HG03575 (cell line): ENCODE measurements around the gene PIH1D1.

Experiments
- ATAC-seq: cut with Tn5 transposase; IDR thresholded peaks from one replicate; pipeline ENCODE4 v1.9.1; 2021; ENCODE audit not compliant: unreplicated experiment, insufficient number of reproducible peaks, low FRiP score; ENCODE audit errors: extremely low read depth

The PIH1D1 gene

DNA sequence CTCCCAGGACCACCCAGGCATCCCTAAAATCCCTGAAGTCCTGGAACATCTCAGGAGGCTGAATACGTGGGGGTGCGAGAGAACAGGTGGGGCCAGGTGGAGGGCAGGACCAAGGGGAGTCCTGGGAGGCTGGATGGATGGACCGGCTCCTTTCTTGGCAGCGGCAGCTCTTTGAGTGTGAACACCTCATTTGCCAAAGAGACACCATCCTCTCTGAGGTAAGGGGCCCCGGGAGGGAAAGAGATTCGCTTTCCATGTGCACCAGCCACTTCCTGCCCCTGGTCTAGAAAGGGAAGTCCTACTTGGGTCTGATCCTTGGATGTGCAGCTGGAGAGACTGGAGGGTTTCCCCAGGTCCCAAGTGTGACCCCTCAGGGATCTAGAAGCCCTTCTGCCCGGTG, 44.5 kb downstream of the PIH1D1 start:
- no peak for ATAC-seq

DNA sequence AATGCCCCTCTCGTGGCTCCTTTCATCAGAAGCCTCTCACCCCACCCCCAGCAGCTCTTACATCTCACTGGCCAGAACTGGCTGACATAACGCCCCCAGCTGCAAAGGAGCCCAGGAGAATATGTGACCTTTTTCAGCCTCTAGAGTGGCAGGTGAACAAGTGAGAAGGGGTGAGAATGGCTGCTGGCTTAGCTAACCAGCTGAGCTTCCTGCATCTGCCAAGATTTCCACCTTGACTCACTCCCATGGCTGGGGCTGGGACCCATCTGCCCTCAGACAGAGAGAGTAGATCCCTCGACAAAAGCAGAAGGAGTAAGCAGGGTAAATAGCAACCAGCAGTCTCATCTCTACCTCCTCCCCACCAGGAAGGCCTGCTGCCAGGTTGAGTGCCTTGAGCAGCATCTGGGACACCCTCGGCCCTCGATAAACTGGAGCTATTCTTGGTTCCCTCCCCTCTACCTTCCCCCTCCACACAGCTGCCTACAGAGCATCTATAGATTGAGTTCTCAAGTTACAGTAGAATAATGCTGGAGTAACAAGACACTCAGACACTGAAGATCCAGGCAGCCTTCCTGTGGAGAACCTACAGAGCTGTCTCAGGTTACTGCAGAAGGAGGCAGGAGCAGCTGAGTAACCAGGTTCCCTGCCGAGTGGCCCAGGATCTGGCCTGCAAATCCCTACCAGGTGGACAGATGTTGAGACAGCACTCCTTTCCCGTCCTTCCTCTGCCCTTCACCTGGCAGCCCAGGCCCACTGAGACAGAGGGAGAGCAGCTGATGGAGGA, 48.0 kb downstream of the PIH1D1 start:
- ATAC-seq, result no peak

DNA sequence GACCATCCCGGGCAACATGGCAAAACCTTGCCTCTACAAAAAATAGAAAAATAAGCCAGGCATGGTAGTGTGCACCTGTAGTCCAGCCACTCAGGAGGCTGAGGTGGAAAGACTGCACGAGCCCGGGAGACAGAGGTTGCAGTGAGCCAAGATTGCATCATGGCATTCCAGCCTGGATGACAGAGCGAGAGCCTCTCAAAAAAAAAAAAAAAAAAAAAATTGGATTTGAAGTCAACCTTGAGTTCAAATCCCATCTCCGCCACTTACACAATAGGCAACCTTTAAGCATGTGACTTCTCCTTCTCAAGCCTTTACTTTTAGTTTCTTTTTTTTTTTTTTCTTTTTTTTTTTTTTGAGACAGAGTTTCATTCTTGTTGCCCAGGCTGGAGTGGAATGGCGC, 51.6 kb downstream of the PIH1D1 start:
- ATAC-seq, result no peak

DNA sequence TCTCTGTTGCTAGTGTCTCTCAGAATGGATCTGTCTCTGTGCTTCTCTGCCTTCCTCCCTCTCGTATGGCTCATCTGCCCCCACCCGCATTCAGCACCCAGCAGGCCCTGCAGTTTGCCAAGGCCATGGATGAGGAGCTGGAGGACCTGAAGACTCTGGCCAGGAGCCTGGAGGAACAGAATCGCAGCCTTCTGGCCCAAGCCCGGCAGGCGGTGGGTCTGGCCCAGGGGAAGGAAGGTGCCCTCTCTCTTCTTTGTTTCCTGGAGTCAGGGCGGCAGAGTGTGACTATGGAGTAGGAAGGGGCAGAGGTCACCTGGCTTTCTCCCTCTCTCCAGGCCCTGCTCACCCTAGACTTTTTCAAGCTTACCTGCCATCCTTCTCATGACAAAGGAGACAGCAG, 52.7 kb downstream of the PIH1D1 start:
- no peak for ATAC-seq

DNA sequence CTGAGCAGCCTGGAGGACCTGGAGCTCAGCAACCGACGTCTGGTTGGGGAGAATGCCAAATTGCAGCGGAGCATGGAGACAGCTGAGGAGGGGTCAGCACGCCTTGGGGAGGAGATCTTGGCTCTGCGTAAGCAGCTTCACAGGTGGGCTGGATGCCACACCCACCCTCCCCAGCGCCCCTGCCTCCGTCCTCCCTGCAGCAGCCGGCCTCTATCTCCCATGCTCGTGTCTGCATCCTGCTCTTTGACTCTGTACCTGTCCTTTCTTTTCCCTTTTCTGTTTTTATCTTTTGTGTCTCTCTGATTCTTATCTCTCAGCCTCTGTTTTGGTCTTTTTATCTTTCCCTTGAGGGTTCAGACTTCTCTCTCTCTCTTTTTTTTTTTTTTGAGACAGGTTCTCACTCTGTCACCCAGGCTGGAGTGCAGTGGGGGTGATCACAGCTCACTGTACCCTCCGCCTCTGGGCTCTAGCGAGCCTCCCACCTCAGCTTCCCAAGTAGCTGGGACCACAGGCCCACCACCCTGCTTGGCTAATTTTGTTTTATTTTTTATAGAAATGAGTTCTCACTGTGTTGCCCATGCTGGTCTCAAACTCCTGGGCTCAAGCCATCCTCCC, 53.5 kb downstream of the PIH1D1 start:
- ATAC-seq, result no peak

DNA sequence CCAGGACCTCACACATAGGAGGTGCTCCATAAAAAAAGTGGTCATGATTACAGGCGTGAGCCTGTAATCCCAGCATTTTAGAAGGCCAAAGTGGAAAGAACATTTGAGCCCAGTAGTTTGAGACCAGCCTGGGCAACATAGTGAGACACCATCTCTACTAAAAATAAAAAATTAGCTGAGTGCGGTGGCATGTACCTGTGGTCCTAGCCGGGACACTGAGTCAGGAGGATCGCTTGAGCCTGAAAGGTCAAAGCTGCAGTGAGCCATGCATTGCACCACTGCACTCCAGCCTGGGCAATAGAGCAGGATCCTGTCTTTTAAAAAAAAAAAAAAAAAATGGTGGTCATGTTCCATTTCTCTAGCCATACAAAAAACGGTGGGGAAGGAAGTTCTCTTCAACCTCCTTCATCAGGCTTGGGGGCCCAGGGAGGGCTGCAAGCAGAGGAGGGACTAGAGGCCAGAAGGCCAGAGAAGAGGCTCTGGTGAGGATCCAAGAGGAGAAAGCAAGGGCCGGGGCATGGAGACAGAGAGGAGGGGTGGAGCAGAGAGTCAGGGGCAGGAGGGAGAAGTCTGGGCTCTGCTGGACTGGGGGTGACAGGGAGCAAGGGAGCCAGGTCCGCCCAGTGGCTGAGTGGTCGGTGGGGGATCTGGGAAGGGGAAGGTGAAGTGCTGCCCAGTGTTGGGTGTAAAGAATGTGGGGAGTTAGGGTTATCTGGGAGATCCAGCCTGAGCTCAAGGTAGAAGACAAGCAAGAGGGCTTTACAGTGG, 54.7 kb downstream of the PIH1D1 start:
- ATAC-seq, result no peak
